T-helper 2 cell treated with Interferon-gamma antibody and Interleukin-4, amounts not matched to agents 5 μg/mL and 100 μg/mL, for 36 hours (primary cell): ENCODE results near the gene ATP2B3.

Experiments
- DNase-seq: peaks from one replicate; pipeline ENCODE4 v3.0.0; 2021; ENCODE audit warnings: low spot score
- H3K27ac Mint-ChIP-seq: one replicate; pipeline ENCODE4 v1.8.0; 2021; ENCODE audit warnings: mild to moderate bottlenecking, mixed read lengths
- H3K27me3 Mint-ChIP-seq: one replicate; pipeline ENCODE4 v1.8.0; 2021; ENCODE audit warnings: low read depth, mixed read lengths
- H3K36me3 Mint-ChIP-seq: one replicate; pipeline ENCODE4 v1.8.0; 2021; ENCODE audit warnings: low read depth, mixed read lengths
- H3K4me1 Mint-ChIP-seq: one replicate; pipeline ENCODE4 v1.8.0; 2021; ENCODE audit warnings: low read depth, mixed read lengths
- H3K4me3 Mint-ChIP-seq: one replicate; pipeline ENCODE4 v1.8.0; 2022; ENCODE audit warnings: mild to moderate bottlenecking, moderate library complexity, mixed read lengths
- H3K9me3 Mint-ChIP-seq: one replicate; pipeline ENCODE4 v1.8.0; 2021; ENCODE audit warnings: mixed read lengths

Gene ATP2B3

GRCh38 chrX:153507484-153508178 is 9.8 kb upstream of the ATP2B3 start:
- Mint-ChIP-seq H3K27me3 (no peaks in the 10 kb centered on the region), H3K4me3 (no peak overlapping the region), H3K27ac (no peak overlapping the region), H3K36me3 (no peaks in the 10 kb centered on the region), H3K4me1 (no peaks in the 10 kb centered on the region), H3K9me3 (no peaks in the 10 kb centered on the region)
- DNase-seq: peak; percentile 67

GRCh38 chrX:153509592-153509991 is 7.8 kb upstream of the ATP2B3 start:
- no peaks in the 10 kb centered on the region for H3K9me3 Mint-ChIP-seq

GRCh38 chrX:153510383-153510782 is 7.1 kb upstream of the ATP2B3 start:
- no peaks in the 10 kb centered on the region for H3K4me1 Mint-ChIP-seq
- H3K27me3 Mint-ChIP-seq: no peaks in the 10 kb centered on the region
- no peaks in the 10 kb centered on the region for H3K36me3 Mint-ChIP-seq
- DNase-seq: no peak
- no peak overlapping the region for H3K27ac Mint-ChIP-seq
- no peaks in the 10 kb centered on the region for H3K9me3 Mint-ChIP-seq
- H3K4me3 Mint-ChIP-seq: no peak overlapping the region

More at GRCh38 chrX:153509592-153509991, 7.8 kb upstream of the ATP2B3 start:
- H3K36me3 Mint-ChIP-seq: no peaks in the 10 kb centered on the region
- no peak overlapping the region for H3K4me3 Mint-ChIP-seq
- H3K27ac Mint-ChIP-seq: no peak overlapping the region
- H3K4me1 Mint-ChIP-seq: no peaks in the 10 kb centered on the region
- H3K27me3 Mint-ChIP-seq: no peaks in the 10 kb centered on the region
- DNase-seq: no peak

- Mint-ChIP-seq H3K4me3 (no peak overlapping the region), H3K27ac (no peak overlapping the region), H3K4me1 (no peaks in the 10 kb centered on the region), H3K9me3 (no peaks in the 10 kb centered on the region), H3K36me3 (no peaks in the 10 kb centered on the region), H3K27me3 (peaks cover 6% of the 10 kb centered on the region)
- DNase-seq: no peak
Measured at GRCh38 chrX:153511784-153512500, 5.5 kb upstream of the ATP2B3 start.

- H3K4me1 Mint-ChIP-seq: no peaks in the 10 kb centered on the region
- no peak overlapping the region for H3K4me3 Mint-ChIP-seq
- DNase-seq: no peak
- peaks cover 6% of the 10 kb centered on the region for H3K27me3 Mint-ChIP-seq
- no peak overlapping the region for H3K27ac Mint-ChIP-seq
- no peaks in the 10 kb centered on the region for H3K9me3 Mint-ChIP-seq
- H3K36me3 Mint-ChIP-seq: no peaks in the 10 kb centered on the region
Measured at GRCh38 chrX:153512501-153512893, 4.9 kb upstream of the ATP2B3 start.

- no peak overlapping the region for H3K27ac Mint-ChIP-seq
- H3K27me3 Mint-ChIP-seq: peaks cover 8% of the 10 kb centered on the region
- no peaks in the 10 kb centered on the region for H3K36me3 Mint-ChIP-seq
- no peak for DNase-seq
- no peaks in the 10 kb centered on the region for H3K4me1 Mint-ChIP-seq
- H3K9me3 Mint-ChIP-seq: no peaks in the 10 kb centered on the region
- H3K4me3 Mint-ChIP-seq: no peak overlapping the region
Measured at GRCh38 chrX:153513265-153513664, 4.2 kb upstream of the ATP2B3 start.

- Mint-ChIP-seq H3K27ac (no peak overlapping the region), H3K4me3 (no peak overlapping the region), H3K27me3 (peaks cover 16% of the 10 kb centered on the region), H3K36me3 (no peaks in the 10 kb centered on the region), H3K9me3 (no peaks in the 10 kb centered on the region), H3K4me1 (no peaks in the 10 kb centered on the region)
- DNase-seq: no peak
Measured at GRCh38 chrX:153514259-153514658, 3.2 kb upstream of the ATP2B3 start.

GRCh38 chrX:153515435-153515834 is 2.0 kb upstream of the ATP2B3 start:
- no peak for DNase-seq
- Mint-ChIP-seq H3K36me3 (no peaks in the 10 kb centered on the region), H3K27ac (no peak overlapping the region), H3K4me1 (no peaks in the 10 kb centered on the region), H3K27me3 (peaks cover 18% of the 10 kb centered on the region), H3K9me3 (no peaks in the 10 kb centered on the region), H3K4me3 (no peak overlapping the region)

- H3K36me3 Mint-ChIP-seq: no peaks in the 10 kb centered on the region
- no peaks in the 10 kb centered on the region for H3K9me3 Mint-ChIP-seq
- no peak overlapping the region for H3K4me3 Mint-ChIP-seq
- DNase-seq: no peak
- H3K4me1 Mint-ChIP-seq: no peaks in the 10 kb centered on the region
- H3K27ac Mint-ChIP-seq: no peak overlapping the region
- peaks cover 18% of the 10 kb centered on the region for H3K27me3 Mint-ChIP-seq
Measured at GRCh38 chrX:153516073-153516472, 1.4 kb upstream of the ATP2B3 start.

GRCh38 chrX:153517946-153518834 is 748 bp downstream of the ATP2B3 start:
- Mint-ChIP-seq H3K4me3 (no peak overlapping the region), H3K27me3 (peaks cover 18% of the 10 kb centered on the region), H3K4me1 (no peaks in the 10 kb centered on the region), H3K9me3 (no peaks in the 10 kb centered on the region), H3K27ac (no peak overlapping the region), H3K36me3 (no peaks in the 10 kb centered on the region)
- no peak for DNase-seq

GRCh38 chrX:153519569-153520286 is 2.3 kb downstream of the ATP2B3 start:
- DNase-seq: no peak
- H3K27me3 Mint-ChIP-seq: peaks cover 18% of the 10 kb centered on the region
- no peaks in the 10 kb centered on the region for H3K36me3 Mint-ChIP-seq
- H3K4me3 Mint-ChIP-seq: no peak overlapping the region
- no peaks in the 10 kb centered on the region for H3K9me3 Mint-ChIP-seq
- no peak overlapping the region for H3K27ac Mint-ChIP-seq
- no peaks in the 10 kb centered on the region for H3K4me1 Mint-ChIP-seq

GRCh38 chrX:153520287-153520917 is 3.0 kb downstream of the ATP2B3 start:
- DNase-seq: no peak
- no peaks in the 10 kb centered on the region for H3K36me3 Mint-ChIP-seq
- H3K9me3 Mint-ChIP-seq: no peaks in the 10 kb centered on the region
- no peak overlapping the region for H3K4me3 Mint-ChIP-seq
- no peaks in the 10 kb centered on the region for H3K4me1 Mint-ChIP-seq
- peaks cover 18% of the 10 kb centered on the region for H3K27me3 Mint-ChIP-seq
- no peak overlapping the region for H3K27ac Mint-ChIP-seq

- Mint-ChIP-seq H3K9me3 (no peaks in the 10 kb centered on the region), H3K36me3 (no peaks in the 10 kb centered on the region), H3K27me3 (peaks cover 14% of the 10 kb centered on the region), H3K27ac (no peak overlapping the region), H3K4me3 (no peak overlapping the region), H3K4me1 (no peaks in the 10 kb centered on the region)
- no peak for DNase-seq
Measured at GRCh38 chrX:153521034-153521433, 3.6 kb downstream of the ATP2B3 start.
